Ectodermal cell (in vitro differentiated cells): Measurements from ENCODE around the gene CD8B2. TPM values are rescaled to one million over a fixed set of nuclear protein-coding genes. Genes with fewer than 3 reads are reported as not detected.
"Not testable (repeated sequence)": the region's sequence is repeated elsewhere in the genome, so short reads cannot be mapped to it uniquely, and the experiment has no call there.

Source experiments
- H3K27ac ChIP-seq: 2 replicates; pipeline ENCODE4 v1.7.0; 2013; ENCODE audit warnings: mild to moderate bottlenecking, low read depth, low read length; ENCODE audit not compliant: insufficient read depth, poor library complexity, severe bottlenecking
- H3K27me3 ChIP-seq: 2 replicates; pipeline ENCODE4 v1.7.0; 2013; ENCODE audit warnings: mild to moderate bottlenecking, low read length; ENCODE audit not compliant: insufficient read depth, control insufficient read depth, poor library complexity, severe bottlenecking
- H3K36me3 ChIP-seq: one replicate; pipeline ENCODE4 v1.7.0; 2013; ENCODE audit warnings: low read length; ENCODE audit not compliant: control insufficient read depth, insufficient read depth
- H3K4me1 ChIP-seq: one replicate; pipeline ENCODE4 v1.7.0; 2013; ENCODE audit warnings: low read length; ENCODE audit not compliant: control insufficient read depth, insufficient read depth
- H3K4me3 ChIP-seq: 2 replicates; pipeline ENCODE4 v1.7.0; 2013; ENCODE audit warnings: low read depth, low read length, control low read depth; ENCODE audit not compliant: insufficient read depth
- H3K9me3 ChIP-seq: 2 replicates; pipeline ENCODE4 v1.7.0; 2013; ENCODE audit warnings: mild to moderate bottlenecking, low read length, moderate library complexity; ENCODE audit not compliant: control insufficient read depth
- WGBS, 2 experiments: methylation state at CpG; one replicate each; pipeline ENCODE4 v1.1.7; 2013; ENCODE audit warnings: missing lambda C conversion rate in 2 of 2; 5-methylcytosine and 5-hydroxymethylcytosine counted together
- polyA plus RNA-seq, 4 experiments: library from polyadenylated mRNA; stranded (reverse); fragments of 50-300 nt; gene quantifications; one replicate each; pipeline ENCODE4 v1.2.3, GENCODE V29; 2013

The CD8B2 gene
- not detected for polyA plus RNA-seq (2013, experiment 1 of 4)
- not detected for polyA plus RNA-seq (2013, experiment 2 of 4)
- polyA plus RNA-seq (2013, experiment 3 of 4): not detected
- polyA plus RNA-seq (2013, experiment 4 of 4): not detected

- H3K27me3 ChIP-seq: peaks cover 27% of the 10 kb centered on the region
- not testable (repeated sequence) for H3K4me3 ChIP-seq, H3K27ac ChIP-seq, H3K4me1 ChIP-seq, H3K9me3 ChIP-seq, H3K36me3 ChIP-seq
- WGBS, 2 experiments: 23 to 34% methylated on average over 18 to 23 of the region's 39 CpGs
Measured at GRCh38 chr2:106486551-106487385, at the start of gene CD8B2. TSS of gene CD8B2 (plus strand) at chr2:106487364. CDS start at chr2:106487427, 63 bp downstream.

DNA sequence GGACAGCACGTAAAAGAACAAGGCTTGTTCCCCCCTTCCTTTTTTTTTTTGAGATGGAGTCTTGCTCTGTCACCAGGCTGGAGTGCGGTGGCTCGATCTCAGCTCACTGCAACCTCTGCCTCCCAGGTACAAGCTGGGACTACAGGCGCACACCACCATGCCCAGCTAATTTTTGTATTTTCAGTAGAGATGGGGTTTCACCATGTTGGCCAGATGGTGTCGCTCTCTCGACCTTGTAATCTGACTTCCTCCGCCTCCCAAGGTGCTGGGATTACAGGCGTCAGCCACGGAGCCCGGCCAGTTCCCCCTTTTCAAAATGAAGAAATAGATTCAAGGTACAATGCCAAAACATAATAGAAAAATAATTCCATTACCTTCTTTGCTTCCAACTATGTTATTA, 25.3 kb upstream of the CD8B2 start:
- 72 to 88% methylated on average over 4 to 5 of the region's 10 CpGs for WGBS, 2 experiments
- H3K36me3 ChIP-seq, H3K4me1 ChIP-seq, H3K4me3 ChIP-seq, H3K27me3 ChIP-seq, H3K27ac ChIP-seq, H3K9me3 ChIP-seq: not testable (repeated sequence)

DNA sequence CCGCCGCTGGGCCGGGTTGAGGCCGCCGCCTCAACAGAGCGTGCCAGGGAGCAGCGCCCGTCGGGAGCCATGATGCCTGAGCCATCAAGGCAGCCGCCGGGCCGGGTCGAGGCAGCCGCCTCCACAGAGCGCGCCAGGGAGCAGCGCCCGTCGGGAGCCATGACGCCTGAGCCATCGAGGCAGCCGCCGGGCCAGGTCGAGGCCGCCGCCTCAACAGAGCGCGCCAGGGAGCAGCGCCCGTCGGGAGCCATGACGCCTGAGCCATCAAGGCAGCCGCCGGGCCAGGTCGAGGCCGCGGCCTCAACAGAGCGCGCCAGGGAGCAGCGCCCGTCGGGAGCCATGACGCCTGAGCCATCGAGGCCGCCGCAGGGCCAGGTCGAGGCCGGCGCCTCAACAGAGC, 19.6 kb upstream of the CD8B2 start:
- not testable (repeated sequence) for H3K4me3 ChIP-seq, H3K27me3 ChIP-seq, H3K9me3 ChIP-seq, H3K27ac ChIP-seq, H3K36me3 ChIP-seq, H3K4me1 ChIP-seq
- WGBS, 2 experiments: 96 to 97% methylated on average over 42 to 49 of the region's 49 CpGs

- WGBS, 2 experiments: 96% methylated on average over 45 of the region's 45 CpGs
- H3K4me1 ChIP-seq, H3K27me3 ChIP-seq, H3K4me3 ChIP-seq, H3K27ac ChIP-seq, H3K36me3 ChIP-seq, H3K9me3 ChIP-seq: not testable (repeated sequence)
Measured at GRCh38 chr2:106468107-106468506, 19.1 kb upstream of the CD8B2 start, which contains the start of gene RGPD3. TSS of gene RGPD3 (minus strand) at chr2:106468413. CDS start at chr2:106468288, 125 bp downstream.

DNA sequence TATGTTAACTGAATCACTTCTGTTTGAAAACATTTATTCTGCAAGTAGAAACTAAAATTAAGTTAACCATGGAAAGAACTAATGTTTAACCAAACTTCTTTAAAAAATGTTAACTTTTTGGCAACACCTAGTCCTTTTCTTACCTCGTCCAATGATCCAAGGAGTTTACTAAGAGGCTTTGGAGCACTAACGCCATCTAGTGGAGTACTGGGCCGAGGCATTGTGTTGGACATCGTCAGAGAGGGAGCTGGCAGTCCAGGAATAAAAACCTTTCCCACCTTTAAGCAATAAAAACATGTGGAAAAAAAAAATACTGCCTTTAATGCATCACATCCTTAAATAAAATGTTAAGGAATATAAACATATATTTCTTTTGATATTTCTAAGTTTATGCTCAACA, 16.5 kb upstream of the CD8B2 start:
- not testable (repeated sequence) for H3K9me3 ChIP-seq, H3K4me3 ChIP-seq, H3K4me1 ChIP-seq, H3K27me3 ChIP-seq, H3K27ac ChIP-seq, H3K36me3 ChIP-seq
- WGBS, 2 experiments: 0% methylated on average over 1 of the region's 4 CpGs

- H3K36me3 ChIP-seq, H3K4me3 ChIP-seq, H3K9me3 ChIP-seq, H3K27ac ChIP-seq, H3K27me3 ChIP-seq, H3K4me1 ChIP-seq: not testable (repeated sequence)
- 94 to 97% methylated on average over 1 of the region's 4 CpGs for WGBS, 2 experiments
Measured at GRCh38 chr2:106477647-106478046, 9.5 kb upstream of the CD8B2 start.

- H3K36me3 ChIP-seq, H3K9me3 ChIP-seq, H3K4me3 ChIP-seq, H3K27me3 ChIP-seq, H3K27ac ChIP-seq, H3K4me1 ChIP-seq: not testable (repeated sequence)
- no CpG with 5 or more reads among the region's 1 CpG for WGBS, 2 experiments
Measured at GRCh38 chr2:106479563-106479962, 7.6 kb upstream of the CD8B2 start.

- not testable (repeated sequence) for H3K4me3 ChIP-seq, H3K4me1 ChIP-seq, H3K36me3 ChIP-seq, H3K9me3 ChIP-seq, H3K27ac ChIP-seq
- H3K27me3 ChIP-seq: peaks cover 27% of the 10 kb centered on the region
- 30 to 31% methylated on average over 44 of the region's 44 CpGs for WGBS, 2 experiments
Measured at GRCh38 chr2:106487386-106488191, 425 bp downstream of the CD8B2 start.

DNA sequence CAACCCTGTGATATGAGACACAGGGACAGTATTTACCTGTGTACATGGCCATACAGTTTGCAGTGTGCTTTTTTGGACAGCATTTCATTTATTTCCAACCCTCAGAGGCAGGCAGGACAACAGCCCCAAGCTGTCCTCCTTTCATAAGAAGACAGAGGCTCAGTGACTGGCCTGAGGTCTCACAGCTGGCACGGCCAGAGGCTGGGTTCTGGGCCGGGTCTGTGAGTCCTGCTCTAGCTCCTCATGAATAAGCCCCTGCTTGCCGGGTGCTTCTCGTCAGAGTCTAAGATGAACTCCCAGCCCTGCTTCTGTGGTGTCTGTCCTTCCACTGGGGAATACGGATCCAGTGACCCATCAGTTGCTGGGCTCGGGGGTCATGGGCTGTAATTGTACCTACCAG, 2.5 kb downstream of the CD8B2 start:
- H3K27me3 ChIP-seq: peaks cover 27% of the 10 kb centered on the region
- not testable (repeated sequence) for H3K27ac ChIP-seq, H3K4me3 ChIP-seq, H3K36me3 ChIP-seq, H3K9me3 ChIP-seq, H3K4me1 ChIP-seq
- WGBS, 2 experiments: 78 to 85% methylated on average over 5 to 6 of the region's 6 CpGs

- H3K9me3 ChIP-seq, H3K27ac ChIP-seq, H3K27me3 ChIP-seq, H3K4me3 ChIP-seq, H3K36me3 ChIP-seq, H3K4me1 ChIP-seq: not testable (repeated sequence)
- WGBS, 2 experiments: 70% methylated on average over 4 to 5 of the region's 6 CpGs
Measured at GRCh38 chr2:106492399-106492798, 5.2 kb downstream of the CD8B2 start.
